B cell (primary cell): ENCODE measurements around the gene CLCN3. TPM values are rescaled to one million over a fixed set of nuclear protein-coding genes. Genes with fewer than 3 reads are reported as not detected.

ENCODE experiments used
- ATAC-seq: fragments of 200-7000 bp; cut with Tn5 transposase; one replicate; pipeline ENCODE4 v1.10.0; 2021; ENCODE audit warnings: low read depth, mild to moderate bottlenecking, moderate number of reproducible peaks, moderate library complexity
- CTCF ChIA-PET: fragments of 350-600 bp; sonication (Branson Sonifier 250); formaldehyde crosslinking; loops from one replicate; lab custom pipeline; 2021; ENCODE audit warnings: antibody characterized with exemption, inconsistent platforms; lab: Charles Lee
- POLR2A ChIA-PET: fragments of 350-600 bp; sonication (Branson Sonifier 250); formaldehyde crosslinking; loops from one replicate; lab custom pipeline; 2021; ENCODE audit warnings: antibody characterized with exemption; lab: Charles Lee
- DNase-seq: peaks from one replicate; pipeline ENCODE4 v3.0.0; 2013
- H2AFZ ChIP-seq: 2 replicates; pipeline ENCODE4 v1.6.1; 2012; ENCODE audit warnings: mild to moderate bottlenecking, low read depth, low read length; ENCODE audit not compliant: insufficient read depth, poor library complexity, severe bottlenecking
- H3K27ac ChIP-seq, 2 donors: 1 replicate in 1 of 2; 2 replicates in 1 of 2; pipeline ENCODE4 v1.5.1; 2012 to 2013; ENCODE audit warnings: low read length in 2 of 2, mild to moderate bottlenecking in 2 of 2, moderate library complexity in 1 of 2
- H3K27me3 ChIP-seq, 4 experiments: fragments of 200-600 bp in 1 of 4; sonication (generic) in 1 of 4; replicated peaks in 1 of 4; 1 replicate in 2 of 4; 2 replicates in 2 of 4; pipeline versions ENCODE4 v1.6.1 to v1.7.0; 2013 to 2016; ENCODE audit warnings: low read length in 3 of 4, mild to moderate bottlenecking in 2 of 4, mixed read lengths in 1 of 4, moderate library complexity in 1 of 4; ENCODE audit not compliant: insufficient read depth in 4 of 4, control insufficient read depth in 3 of 4; ENCODE audit errors: control extremely low read depth in 1 of 4
- H3K36me3 ChIP-seq, 2 experiments: replicated peaks in 1 of 2; 1 replicate in 1 of 2; 2 replicates in 1 of 2; pipeline versions ENCODE4 v1.6.1 to v1.7.1; 2013; ENCODE audit warnings: low read length in 1 of 2; ENCODE audit not compliant: insufficient read depth in 2 of 2, control insufficient read depth in 1 of 2; ENCODE audit errors: control extremely low read depth in 1 of 2, extremely low read depth in 1 of 2
- H3K4me1 ChIP-seq, 2 donors: fragments of 200-600 bp in 1 of 2; sonication (generic) in 1 of 2; 1 replicate in 1 of 2; 2 replicates in 1 of 2; pipeline versions ENCODE4 v1.5.1 to v1.6.1; 2013 to 2017; ENCODE audit warnings: low read length in 2 of 2; ENCODE audit not compliant: control insufficient read depth in 2 of 2, insufficient read depth in 2 of 2
- H3K4me2 ChIP-seq: replicated peaks from 2 replicates; pipeline ENCODE3; 2012; ENCODE audit warnings: mild to moderate bottlenecking, low read depth, low read length; ENCODE audit not compliant: poor library complexity, severe bottlenecking
- H3K4me3 ChIP-seq, 5 experiments: fragments of 200-600 bp in 1 of 5; sonication (generic) in 1 of 5; 1 replicate in 3 of 5; 2 replicates in 2 of 5; pipeline versions ENCODE4 v1.5.1 to v1.7.0; 2011 to 2016; ENCODE audit warnings: low read length in 4 of 5, mild to moderate bottlenecking in 4 of 5, low read depth in 2 of 5, control low read depth in 1 of 5, moderate library complexity in 1 of 5; ENCODE audit not compliant: insufficient read depth in 1 of 5; ENCODE audit errors: control extremely low read depth in 1 of 5, extremely low read depth in 1 of 5
- H3K79me2 ChIP-seq: fragments of 200-600 bp; sonication (generic); one replicate; pipeline ENCODE4 v1.6.0; 2016; ENCODE audit warnings: low read length; ENCODE audit not compliant: control insufficient read depth, insufficient read depth
- H3K9ac ChIP-seq: fragments of 200-600 bp; sonication (generic); 2 replicates; pipeline ENCODE4 v1.6.1; 2017; ENCODE audit warnings: mild to moderate bottlenecking, low read length, moderate library complexity
- H3K9me3 ChIP-seq, 3 donors: one replicate each; pipeline versions ENCODE4 v1.6.1 to v1.7.1; 2013; ENCODE audit warnings: low read length in 2 of 3; ENCODE audit not compliant: control insufficient read depth in 2 of 3, insufficient read depth in 1 of 3; ENCODE audit errors: control extremely low read depth in 1 of 3
- H4K20me1 ChIP-seq: 2 replicates; pipeline ENCODE4 v1.6.0; 2012; ENCODE audit warnings: mild to moderate bottlenecking, low read length; ENCODE audit not compliant: insufficient read depth, control insufficient read depth, poor library complexity, severe bottlenecking
- H3K27ac Mint-ChIP-seq: one replicate; pipeline ENCODE4 v1.8.0; 2021; ENCODE audit warnings: mixed read lengths
- H3K27me3 Mint-ChIP-seq: one replicate; pipeline ENCODE4 v1.8.0; 2021; ENCODE audit warnings: mixed read lengths
- H3K4me1 Mint-ChIP-seq: one replicate; pipeline ENCODE4 v1.8.0; 2021; ENCODE audit warnings: mixed read lengths
- H3K4me3 Mint-ChIP-seq: one replicate; pipeline ENCODE4 v1.8.0; 2021; ENCODE audit warnings: mixed read lengths
- H3K9me3 Mint-ChIP-seq: one replicate; pipeline ENCODE4 v1.8.0; 2022; ENCODE audit warnings: mixed read lengths; ENCODE audit not compliant: insufficient read depth
- CTCF ChIP-seq: fragments of 200-600 bp; IDR thresholded peaks from one replicate; pipeline ENCODE4 v1.8.0; 2022; ENCODE audit warnings: antibody characterized with exemption, mild to moderate bottlenecking
- EZH2 ChIP-seq: IDR thresholded peaks from 2 replicates; pipeline ENCODE4 v1.6.1; 2012; ENCODE audit warnings: borderline replicate concordance, low read depth, mild to moderate bottlenecking, moderate library complexity, low read length; ENCODE audit not compliant: insufficient read depth, poor library complexity, severe bottlenecking
- WGBS: methylation state at CpG from one replicate; pipeline ENCODE4 v1.1.5; 2013; ENCODE audit warnings: missing lambda C conversion rate; ENCODE audit not compliant: insufficient coverage; 5-methylcytosine and 5-hydroxymethylcytosine counted together
- intact Hi-C: fragments of 100-400 bp; cut with micrococcal nuclease; formaldehyde crosslinking; loops from one replicate; pipeline ENCODE4 v1.10.0; 2022
- polyA plus RNA-seq: library from polyadenylated mRNA; depleted of rRNA; stranded (reverse); fragments of >200 nt; gene quantifications from 2 replicates; pipeline ENCODE4 v1.2.3, GENCODE V29; 2012
- total RNA-seq, 2 donors: library from RNA; stranded (reverse); fragments of 120-200 nt in 1 of 2; gene quantifications; 1 replicate in 1 of 2; 2 replicates in 1 of 2; pipeline versions ENCODE4 v1.2.3 to v1.2.4, GENCODE V29; 2013 to 2022

CLCN3 gene
- total and polyA plus RNA-seq, 2 donors (not counting 1 experiment from before 2014, with no cell fraction given): 5.0 to 32.7 TPM

DNA sequence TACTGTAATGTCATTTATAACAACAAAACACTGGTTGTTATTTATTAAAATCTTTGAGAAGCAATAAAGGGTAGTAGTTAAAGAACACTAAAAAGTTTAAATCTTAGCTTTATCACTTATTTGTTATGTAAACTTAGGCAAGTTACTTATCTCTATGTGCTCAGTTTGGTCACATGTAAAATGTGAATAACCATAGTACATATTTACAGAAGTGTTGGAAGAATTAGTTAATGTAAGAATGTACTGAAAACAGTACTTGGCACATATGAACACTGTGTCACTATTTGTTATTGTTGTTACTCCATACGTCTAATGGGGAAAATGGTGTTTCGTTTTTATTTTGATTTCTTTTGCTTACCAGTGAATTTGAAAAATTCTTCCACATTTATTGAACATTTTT is 17.1 kb upstream of the CLCN3 start:
- H3K27me3 Mint-ChIP-seq: no peaks in the 10 kb centered on the region
- no peak overlapping the region for H3K27ac ChIP-seq
- H3K4me3 Mint-ChIP-seq: no peak overlapping the region
- CTCF ChIA-PET: interaction anchor here (0.9 kb wide), 1 partner anchor 16 kb away, joined by 3 read pairs; no protein-coding TSS in a partner anchor
- H3K27ac Mint-ChIP-seq: no peak overlapping the region
- no peak for DNase-seq
- H3K4me2 ChIP-seq: no peak overlapping the region
- no peaks in the 10 kb centered on the region for H3K9me3 Mint-ChIP-seq
- H3K4me1 ChIP-seq: no peaks in the 10 kb centered on the region
- H3K27me3 ChIP-seq: no peaks in the 10 kb centered on the region
- POLR2A ChIA-PET: no interaction called here
- H3K36me3 ChIP-seq: peaks cover 1 to 2% of the 10 kb centered on the region in 2 experiments
- intact Hi-C loops: no loop called here
- WGBS: no CpG with 5 or more reads among the region's 2 CpGs
- H3K4me1 Mint-ChIP-seq: peaks cover 9% of the 10 kb centered on the region
- H2AFZ ChIP-seq: no peak overlapping the region
- H3K9ac ChIP-seq: no peak overlapping the region
- no peaks in the 10 kb centered on the region for H4K20me1 ChIP-seq
- H3K4me3 ChIP-seq: no peak overlapping the region
- ATAC-seq: no peak
- no peak for TF ChIP-seq CTCF
- no peak for TF ChIP-seq EZH2
- H3K9me3 ChIP-seq: no peaks in the 10 kb centered on the region
- peaks cover 12% of the 10 kb centered on the region for H3K79me2 ChIP-seq

- H2AFZ ChIP-seq: no peak overlapping the region
- H3K27me3 ChIP-seq: no peaks in the 10 kb centered on the region
- ChIA-PET CTCF (interaction anchor here (0.9 kb wide), 1 partner anchor 15 kb away, joined by 3 read pairs; no protein-coding TSS in a partner anchor), POLR2A (no interaction called here)
- TF ChIP-seq EZH2: no peak
- no peak for TF ChIP-seq CTCF
- Mint-ChIP-seq H3K27ac (no peak overlapping the region), H3K4me3 (no peak overlapping the region), H3K27me3 (no peaks in the 10 kb centered on the region), H3K9me3 (no peaks in the 10 kb centered on the region), H3K4me1 (peaks cover 9% of the 10 kb centered on the region)
- no peak overlapping the region for H3K9ac ChIP-seq
- H3K4me2 ChIP-seq: no peak overlapping the region
- DNase-seq (no peak), ATAC-seq (no peak)
- H3K79me2 ChIP-seq: peaks cover 16% of the 10 kb centered on the region
- peaks cover 0 to 2% of the 10 kb centered on the region in 2 experiments for H3K36me3 ChIP-seq
- intact Hi-C loops: no loop called here
- H3K4me1 ChIP-seq: no peaks in the 10 kb centered on the region
- H4K20me1 ChIP-seq: no peaks in the 10 kb centered on the region
- no peaks in the 10 kb centered on the region for H3K9me3 ChIP-seq
- WGBS: no CpG with 5 or more reads among the region's 1 CpG
- no peak overlapping the region for H3K4me3 ChIP-seq
- H3K27ac ChIP-seq: no peak overlapping the region
These were observed 16.1 kb upstream of the CLCN3 start for GRCh38 chr4:169604131-169604900.
